Activated T-cell treated with anti-CD3 and anti-CD28 coated beads, Interleukin-2, amount 50 U/mL, for 4 hours (primary cell): ENCODE measurements around the gene SEMA6B. TPM values are rescaled to one million over a fixed set of nuclear protein-coding genes. Genes with fewer than 3 reads are reported as not detected.
A peak's percentile ranks its signal among the peaks of the same experiment; 100 is the strongest.

Source experiments
- ATAC-seq, 2 donors: fragments of 200-7000 bp; cut with Tn5 transposase; one replicate each; pipeline ENCODE4 v1.10.0; 2021
- DNase-seq: peaks from one replicate; pipeline ENCODE4 v3.0.0-alpha.2; 2020
- H3K27me3 Mint-ChIP-seq: one replicate; pipeline ENCODE4 v1.8.0; 2021; ENCODE audit warnings: low read depth, mixed read lengths
- H3K36me3 Mint-ChIP-seq: one replicate; pipeline ENCODE4 v1.8.0; 2022; ENCODE audit warnings: mixed read lengths; ENCODE audit not compliant: insufficient read depth
- H3K4me1 Mint-ChIP-seq: one replicate; pipeline ENCODE4 v1.8.0; 2021; ENCODE audit warnings: low read depth, mixed read lengths
- H3K4me3 Mint-ChIP-seq: one replicate; pipeline ENCODE4 v1.8.0; 2021; ENCODE audit warnings: mild to moderate bottlenecking, moderate library complexity, mixed read lengths
- H3K9me3 Mint-ChIP-seq: one replicate; pipeline ENCODE4 v1.8.0; 2021; ENCODE audit warnings: mixed read lengths
- total RNA-seq, 3 donors: library from RNA; stranded (reverse); gene quantifications; one replicate each; pipeline ENCODE4 v1.2.1, GENCODE V29; 2021

The SEMA6B gene, protein sequence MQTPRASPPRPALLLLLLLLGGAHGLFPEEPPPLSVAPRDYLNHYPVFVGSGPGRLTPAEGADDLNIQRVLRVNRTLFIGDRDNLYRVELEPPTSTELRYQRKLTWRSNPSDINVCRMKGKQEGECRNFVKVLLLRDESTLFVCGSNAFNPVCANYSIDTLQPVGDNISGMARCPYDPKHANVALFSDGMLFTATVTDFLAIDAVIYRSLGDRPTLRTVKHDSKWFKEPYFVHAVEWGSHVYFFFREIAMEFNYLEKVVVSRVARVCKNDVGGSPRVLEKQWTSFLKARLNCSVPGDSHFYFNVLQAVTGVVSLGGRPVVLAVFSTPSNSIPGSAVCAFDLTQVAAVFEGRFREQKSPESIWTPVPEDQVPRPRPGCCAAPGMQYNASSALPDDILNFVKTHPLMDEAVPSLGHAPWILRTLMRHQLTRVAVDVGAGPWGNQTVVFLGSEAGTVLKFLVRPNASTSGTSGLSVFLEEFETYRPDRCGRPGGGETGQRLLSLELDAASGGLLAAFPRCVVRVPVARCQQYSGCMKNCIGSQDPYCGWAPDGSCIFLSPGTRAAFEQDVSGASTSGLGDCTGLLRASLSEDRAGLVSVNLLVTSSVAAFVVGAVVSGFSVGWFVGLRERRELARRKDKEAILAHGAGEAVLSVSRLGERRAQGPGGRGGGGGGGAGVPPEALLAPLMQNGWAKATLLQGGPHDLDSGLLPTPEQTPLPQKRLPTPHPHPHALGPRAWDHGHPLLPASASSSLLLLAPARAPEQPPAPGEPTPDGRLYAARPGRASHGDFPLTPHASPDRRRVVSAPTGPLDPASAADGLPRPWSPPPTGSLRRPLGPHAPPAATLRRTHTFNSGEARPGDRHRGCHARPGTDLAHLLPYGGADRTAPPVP
- under 1 TPM; 0.08 to 0.18 (median 0.14) TPM for total RNA-seq

DNA sequence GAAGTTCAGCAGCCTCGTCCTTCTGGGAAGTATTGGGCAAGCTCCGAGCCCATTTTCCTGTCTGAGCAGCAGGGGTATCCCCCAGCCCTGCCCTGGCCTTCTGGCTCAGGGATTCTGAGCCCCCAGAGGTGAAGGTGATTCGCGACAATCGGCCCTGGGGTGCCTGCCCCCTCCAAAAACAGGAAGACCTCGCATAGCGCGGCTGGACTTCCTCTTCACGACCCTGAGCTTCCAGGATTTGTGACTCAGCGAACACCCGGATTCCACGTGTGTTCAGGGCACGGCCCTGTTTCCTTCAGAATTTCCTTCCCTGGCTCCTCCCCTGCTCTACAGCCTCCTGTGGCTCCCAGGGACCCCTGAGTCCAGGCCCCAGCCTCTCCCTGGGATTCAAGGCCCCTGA, at the start of gene SEMA6B:
TSS of gene SEMA6B (minus strand) at position 116 of the 400 bp plus-strand sequence. CDS start 1,227 bp downstream, outside the sequence.
- no peak for DNase-seq
- no peak within 1 kb of the TSS for H3K4me3 Mint-ChIP-seq
- no peaks in the 10 kb centered on the region for H3K36me3 Mint-ChIP-seq
- ATAC-seq: no peak
- H3K4me1 Mint-ChIP-seq: no peaks in the 10 kb centered on the region
- no peaks in the 10 kb centered on the region for H3K27me3 Mint-ChIP-seq
- H3K9me3 Mint-ChIP-seq: no peaks in the 10 kb centered on the region

DNA sequence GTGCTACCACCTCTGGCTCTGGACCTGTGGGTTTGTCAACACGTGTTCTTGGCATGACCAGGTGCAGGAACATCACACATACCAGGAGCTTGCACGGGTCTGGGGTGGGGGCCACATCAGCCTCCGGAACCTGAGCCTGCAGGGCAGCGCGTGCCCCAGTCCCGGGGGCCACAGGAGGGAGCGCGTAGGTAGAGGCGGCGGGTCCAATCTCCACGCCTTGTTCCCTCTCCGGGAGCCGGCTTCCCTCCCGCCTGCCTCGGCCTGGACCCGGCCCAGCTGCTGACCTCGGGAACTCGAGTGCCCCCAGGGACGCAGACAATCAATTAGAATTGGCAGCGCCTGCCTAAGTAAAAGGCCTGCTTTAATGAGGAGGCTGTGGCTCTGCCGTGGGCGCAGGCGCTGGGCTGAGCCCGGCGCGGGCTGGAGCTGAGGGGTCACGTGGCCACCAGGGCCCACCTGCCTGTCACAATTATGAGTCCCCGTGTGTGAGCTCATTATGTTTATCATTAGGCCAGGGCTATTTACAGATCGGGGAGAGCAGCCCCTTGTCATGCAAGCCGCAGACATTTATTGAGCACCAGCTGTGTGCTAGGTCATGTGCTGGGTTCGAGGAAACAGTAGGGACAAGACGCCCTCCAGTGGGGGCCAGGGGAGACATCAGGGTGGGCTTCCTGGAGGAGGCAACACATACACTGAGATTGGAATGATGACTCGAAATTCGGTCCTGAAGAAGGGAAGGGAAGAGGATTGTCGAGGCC, 47.6 kb upstream of the SEMA6B start:
- no peak for DNase-seq
- H3K36me3 Mint-ChIP-seq: no peaks in the 10 kb centered on the region
- no peaks in the 10 kb centered on the region for H3K9me3 Mint-ChIP-seq
- H3K4me3 Mint-ChIP-seq: no peak overlapping the region
- H3K4me1 Mint-ChIP-seq: no peaks in the 10 kb centered on the region
- peak in 1 of 2 donors; percentile 41 for ATAC-seq
- H3K27me3 Mint-ChIP-seq: peaks cover 39% of the 10 kb centered on the region

DNA sequence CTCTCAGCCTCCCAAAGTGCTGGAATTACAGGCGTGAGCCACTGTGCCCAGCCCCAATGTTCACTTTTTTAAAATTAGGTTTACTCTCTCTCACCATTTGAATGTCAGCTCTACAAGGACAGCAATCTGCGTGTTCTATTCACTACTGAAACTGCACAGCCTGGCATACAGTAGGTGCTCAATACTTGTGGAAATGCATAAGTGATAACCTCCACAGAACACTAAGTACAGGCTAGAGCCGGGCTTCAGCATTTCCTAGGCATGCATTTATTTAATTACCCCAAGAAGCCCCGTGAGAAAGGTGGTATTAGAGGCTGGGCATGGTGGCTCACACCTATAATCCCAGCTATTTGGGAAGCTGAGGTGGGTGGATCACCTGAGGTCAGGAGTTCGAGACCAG, 46.7 kb upstream of the SEMA6B start:
- H3K4me1 Mint-ChIP-seq: no peaks in the 10 kb centered on the region
- no peak for ATAC-seq

DNA sequence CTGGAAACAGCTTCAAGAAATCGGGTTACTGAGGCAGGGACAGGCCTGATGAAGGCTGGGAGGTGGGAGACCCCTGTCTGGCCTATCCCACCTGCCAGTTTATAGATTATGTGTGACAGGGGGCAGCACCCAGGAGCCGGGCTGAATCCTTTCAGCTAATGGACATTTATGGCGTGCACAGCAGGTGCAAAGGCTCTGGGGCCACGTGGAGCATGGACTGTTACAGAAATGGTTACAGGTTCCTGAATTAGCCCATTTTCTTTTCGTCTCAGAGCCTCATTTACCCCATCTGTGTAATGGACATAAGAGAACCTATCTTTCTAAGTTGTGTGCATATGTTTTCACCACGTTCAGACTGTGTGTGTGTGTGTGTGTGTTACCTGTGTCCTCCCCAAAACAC, 45.4 kb upstream of the SEMA6B start:
- no peaks in the 10 kb centered on the region for H3K4me1 Mint-ChIP-seq
- H3K27me3 Mint-ChIP-seq: peaks cover 33% of the 10 kb centered on the region
- H3K9me3 Mint-ChIP-seq: no peaks in the 10 kb centered on the region
- no peaks in the 10 kb centered on the region for H3K36me3 Mint-ChIP-seq
- DNase-seq (no peak), ATAC-seq (no peak)
- H3K4me3 Mint-ChIP-seq: no peak overlapping the region

More for the DNA sequence above, 46.7 kb upstream of the SEMA6B start:
- DNase-seq: no peak
- H3K9me3 Mint-ChIP-seq: no peaks in the 10 kb centered on the region
- no peaks in the 10 kb centered on the region for H3K36me3 Mint-ChIP-seq
- peaks cover 33% of the 10 kb centered on the region for H3K27me3 Mint-ChIP-seq
- no peak overlapping the region for H3K4me3 Mint-ChIP-seq

DNA sequence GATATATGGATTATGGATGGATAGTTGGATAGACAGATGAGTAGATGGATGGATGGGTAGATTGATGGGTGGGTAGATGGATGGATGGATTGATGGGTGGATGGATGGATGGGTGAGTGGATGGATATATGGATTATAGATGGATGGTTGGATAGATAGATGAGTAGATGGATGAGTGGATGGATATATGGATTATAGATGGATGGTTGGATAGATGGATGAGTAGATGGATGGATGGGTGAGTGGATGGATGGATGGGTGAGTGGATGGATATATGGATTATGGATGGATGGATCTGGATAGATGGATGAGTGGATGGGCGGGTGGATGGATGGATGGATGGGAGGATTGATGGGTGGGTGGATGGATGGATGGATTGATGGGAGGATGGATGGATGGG, 43.4 kb upstream of the SEMA6B start:
- Mint-ChIP-seq H3K9me3 (no peaks in the 10 kb centered on the region), H3K4me1 (peaks cover 2% of the 10 kb centered on the region), H3K36me3 (no peaks in the 10 kb centered on the region), H3K4me3 (no peak overlapping the region), H3K27me3 (peaks cover 43% of the 10 kb centered on the region)
- no peak for ATAC-seq
- no peak for DNase-seq

DNA sequence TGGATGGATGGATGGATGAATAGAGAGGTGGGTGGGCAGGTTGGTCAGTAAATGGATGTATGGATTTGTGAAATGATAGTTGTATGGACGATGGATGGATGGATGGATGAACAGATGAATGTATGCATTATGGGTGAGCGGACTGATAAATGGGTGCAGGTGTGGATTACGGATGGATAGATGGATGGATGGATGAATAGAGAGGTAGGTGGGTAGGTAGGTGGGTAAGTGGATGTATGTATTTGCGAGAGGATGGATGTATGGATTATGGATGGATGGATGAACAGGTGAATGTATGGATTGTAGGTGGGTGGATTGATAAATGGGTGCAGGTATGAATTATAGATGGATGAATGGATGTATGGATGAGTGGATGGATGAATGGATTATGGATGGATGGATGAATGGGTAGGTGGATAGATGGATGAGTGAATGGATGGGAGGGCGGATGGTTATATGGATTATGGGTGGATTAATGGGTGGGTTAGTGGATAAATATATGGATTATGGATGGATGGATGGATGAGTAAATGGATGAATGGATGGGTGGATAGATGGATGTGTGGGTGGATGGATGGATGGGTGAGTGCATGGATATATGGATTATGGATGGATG, 42.8 kb upstream of the SEMA6B start:
- H3K27me3 Mint-ChIP-seq: peaks cover 41% of the 10 kb centered on the region
- no peaks in the 10 kb centered on the region for H3K36me3 Mint-ChIP-seq
- peaks cover 6% of the 10 kb centered on the region for H3K4me1 Mint-ChIP-seq
- no peak overlapping the region for H3K4me3 Mint-ChIP-seq
- no peaks in the 10 kb centered on the region for H3K9me3 Mint-ChIP-seq
- ATAC-seq: no peak
- no peak for DNase-seq

DNA sequence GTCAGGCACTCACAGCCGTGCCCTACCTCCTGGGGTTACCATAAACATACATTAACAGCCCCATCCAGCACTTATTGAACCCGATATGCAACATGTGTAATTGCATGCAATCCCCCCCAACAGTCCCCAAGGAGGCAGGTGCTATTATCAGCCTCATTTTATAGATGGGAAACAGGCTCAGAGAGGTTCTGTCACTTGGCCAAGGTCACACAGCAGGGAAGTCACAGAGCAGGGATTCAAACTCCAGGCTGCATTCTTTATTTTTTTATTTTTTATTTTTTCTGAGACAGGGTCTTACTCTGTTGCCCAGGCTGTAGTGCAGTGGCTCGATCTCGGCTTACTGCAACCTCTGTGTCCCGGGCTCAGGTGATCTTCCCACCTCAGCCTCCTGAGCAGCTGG, 41.4 kb upstream of the SEMA6B start:
- DNase-seq (no peak), ATAC-seq (no peak)
- H3K36me3 Mint-ChIP-seq: no peaks in the 10 kb centered on the region
- no peak overlapping the region for H3K4me3 Mint-ChIP-seq
- no peaks in the 10 kb centered on the region for H3K9me3 Mint-ChIP-seq
- H3K4me1 Mint-ChIP-seq: peaks cover 7% of the 10 kb centered on the region
- H3K27me3 Mint-ChIP-seq: peaks cover 36% of the 10 kb centered on the region

DNA sequence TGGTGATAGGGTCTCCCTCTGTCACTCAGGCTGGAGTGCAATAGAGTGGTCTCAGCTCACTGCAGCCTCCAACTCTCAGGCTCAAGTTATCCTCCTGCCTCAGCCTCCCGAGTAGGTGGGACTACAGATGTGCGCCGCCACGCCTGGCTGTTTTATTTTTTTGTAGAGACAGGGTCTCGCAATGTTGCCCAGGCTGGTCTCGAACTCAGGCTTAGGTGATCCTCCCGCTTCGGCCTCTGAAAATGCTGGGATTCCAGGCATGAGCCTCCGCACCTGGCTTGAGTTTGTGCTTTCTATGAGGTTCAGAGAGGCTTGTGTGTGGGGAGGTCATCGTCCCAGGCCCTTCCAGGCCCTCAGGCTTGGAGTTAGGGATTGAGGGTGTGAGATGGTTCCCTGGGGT, 40.6 kb upstream of the SEMA6B start:
- DNase-seq: no peak
- no peak for ATAC-seq
- H3K27me3 Mint-ChIP-seq: peaks cover 34% of the 10 kb centered on the region
- H3K9me3 Mint-ChIP-seq: no peaks in the 10 kb centered on the region
- no peaks in the 10 kb centered on the region for H3K36me3 Mint-ChIP-seq
- H3K4me1 Mint-ChIP-seq: peaks cover 7% of the 10 kb centered on the region
- H3K4me3 Mint-ChIP-seq: no peak overlapping the region

DNA sequence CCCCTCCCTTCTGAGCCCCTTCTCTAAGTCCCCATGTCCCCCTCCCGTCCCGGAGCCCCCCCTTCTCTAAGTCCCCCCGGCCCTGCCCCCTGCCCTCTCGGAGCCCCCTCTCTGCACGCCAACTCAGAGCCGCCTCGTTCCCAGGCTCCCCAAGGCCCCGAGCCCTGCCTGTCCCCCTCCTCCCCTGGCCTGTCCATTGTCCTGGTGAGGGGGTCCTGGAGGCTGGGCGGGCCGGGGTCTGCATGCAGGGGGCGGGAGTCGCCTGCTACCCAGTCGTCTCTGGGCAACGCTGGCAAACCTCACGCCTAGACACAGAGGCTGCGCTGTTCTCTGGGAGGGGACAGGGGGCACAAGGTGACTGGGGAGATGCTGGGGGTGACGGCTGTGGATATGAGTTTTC, 39.2 kb upstream of the SEMA6B start:
- Mint-ChIP-seq H3K27me3 (peaks cover 35% of the 10 kb centered on the region), H3K36me3 (no peaks in the 10 kb centered on the region), H3K9me3 (no peaks in the 10 kb centered on the region), H3K4me1 (peaks cover 7% of the 10 kb centered on the region), H3K4me3 (no peak overlapping the region)
- DNase-seq: no peak
- ATAC-seq: no peak

DNA sequence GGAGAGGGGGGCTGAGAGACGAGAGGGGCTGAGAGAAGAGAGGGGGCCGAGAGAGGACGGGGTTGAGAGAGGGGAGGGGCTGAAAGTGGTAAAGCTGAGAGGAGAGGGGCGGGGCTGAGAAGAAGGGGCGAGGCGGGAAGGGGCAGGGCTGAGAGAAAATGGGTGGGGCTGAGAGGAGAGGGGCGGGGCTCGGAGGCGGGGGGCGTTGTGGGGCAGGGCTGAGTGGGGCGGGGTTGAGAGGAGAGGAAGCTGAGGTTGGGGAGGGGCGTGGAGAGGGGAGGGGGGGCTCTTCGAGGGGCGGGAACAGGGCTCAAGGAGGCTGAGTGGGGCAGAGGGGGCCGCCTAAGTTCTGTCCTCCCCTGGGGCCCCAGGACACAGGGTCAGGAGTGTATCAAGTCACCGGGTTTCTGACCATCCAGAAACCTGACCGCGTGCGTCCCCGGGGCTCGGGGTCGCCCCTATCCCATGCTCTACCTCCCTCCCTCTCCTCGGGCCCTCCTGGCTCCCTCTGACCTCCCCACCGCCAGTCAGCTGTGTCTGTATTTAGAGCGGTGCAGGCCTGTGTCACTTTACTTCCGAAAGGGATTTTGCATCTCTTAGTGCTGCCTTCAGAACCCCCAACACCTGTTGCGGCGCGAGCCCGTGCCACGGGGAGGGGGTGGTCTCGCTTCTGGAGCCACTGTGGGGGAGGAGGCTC, 38.6 kb upstream of the SEMA6B start:
- Mint-ChIP-seq H3K36me3 (no peaks in the 10 kb centered on the region), H3K4me1 (peaks cover 7% of the 10 kb centered on the region), H3K27me3 (peaks cover 35% of the 10 kb centered on the region), H3K4me3 (peak overlapping the region; percentile 16), H3K9me3 (no peaks in the 10 kb centered on the region)
- peak; percentile 25 for DNase-seq
- ATAC-seq: peak; percentile 64 to 75

DNA sequence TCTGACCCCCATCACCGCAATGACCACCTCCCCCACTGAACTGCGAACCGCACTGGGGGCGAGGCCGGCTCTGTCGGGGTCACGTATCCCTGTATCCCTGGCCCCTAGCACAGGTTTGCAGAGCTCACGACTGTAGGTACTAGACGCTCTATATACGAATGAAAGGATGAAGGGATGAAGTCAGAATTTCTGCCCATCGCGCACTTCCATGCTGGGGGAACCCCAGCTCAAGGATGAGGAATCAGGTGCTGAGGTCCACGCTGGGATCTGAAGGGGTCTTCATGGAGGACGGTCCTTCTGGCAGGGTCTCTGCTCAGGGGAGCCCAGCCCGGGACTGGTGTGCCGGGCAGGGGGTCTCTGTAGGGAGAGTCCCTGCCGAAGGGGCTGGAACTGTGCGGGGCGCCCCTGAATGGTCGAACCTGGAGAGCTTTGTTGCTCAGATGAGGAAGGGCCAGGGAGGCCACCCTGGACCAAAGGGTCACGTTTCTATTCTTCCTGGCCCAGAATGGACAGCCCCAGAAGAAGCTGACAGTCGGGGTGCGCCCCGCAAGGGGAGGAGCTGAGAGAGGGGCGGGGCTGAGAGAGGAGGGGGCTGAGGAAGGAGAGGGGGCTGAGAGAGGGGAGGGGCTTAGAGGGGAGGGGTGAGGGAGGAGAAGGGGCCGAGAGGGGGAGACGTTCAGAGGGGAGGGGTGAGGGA, 37.9 kb upstream of the SEMA6B start:
- DNase-seq (no peak), ATAC-seq (peak; percentile 12 to 25)
- H3K4me3 Mint-ChIP-seq: no peak overlapping the region

DNA sequence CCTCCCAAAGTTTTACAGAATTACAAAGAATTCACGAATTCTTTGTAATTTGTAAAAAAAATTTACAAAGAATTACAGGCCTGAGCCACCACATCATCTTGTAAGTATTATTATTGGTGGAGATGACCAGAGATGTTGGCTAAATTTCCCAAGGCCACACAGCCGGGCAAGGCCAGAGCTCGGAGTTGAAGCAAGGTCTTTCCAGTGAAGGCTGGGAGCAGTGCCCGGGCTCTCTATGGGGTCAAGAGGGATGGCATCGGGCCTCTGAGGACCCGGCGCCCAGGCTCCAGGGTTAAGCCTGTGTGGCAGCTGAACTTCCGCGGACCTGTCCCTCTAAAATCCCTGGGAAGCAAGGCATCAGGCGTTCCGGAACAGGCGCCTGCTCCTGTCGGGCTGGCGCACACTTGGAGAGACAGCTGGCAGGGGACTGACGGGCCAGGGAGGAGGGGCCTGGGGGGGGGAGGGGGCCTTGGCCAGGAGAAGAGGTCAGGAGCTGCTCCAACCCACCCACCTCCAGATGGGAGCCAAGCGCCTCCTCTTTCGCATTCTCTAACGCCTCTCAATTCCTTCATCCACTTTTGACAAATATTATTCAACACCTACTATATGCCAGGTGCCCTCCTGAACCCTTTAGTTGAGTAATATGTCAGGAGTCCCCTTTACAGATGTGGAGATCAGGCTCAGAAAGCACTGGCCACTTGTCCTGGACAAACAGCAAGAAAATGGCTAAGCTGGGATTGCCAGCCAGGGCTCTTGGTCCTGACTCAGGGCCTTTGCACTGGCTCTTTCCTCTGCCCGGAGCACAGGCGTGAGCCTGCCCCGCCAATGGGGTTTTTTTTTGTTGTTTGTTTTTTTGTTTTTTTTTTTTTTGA, 36.8 kb upstream of the SEMA6B start:
- Mint-ChIP-seq H3K4me1 (peaks cover 7% of the 10 kb centered on the region), H3K9me3 (no peaks in the 10 kb centered on the region), H3K4me3 (no peak overlapping the region), H3K27me3 (peaks cover 46% of the 10 kb centered on the region), H3K36me3 (no peaks in the 10 kb centered on the region)
- ATAC-seq (no peak), DNase-seq (no peak)

More for the DNA sequence above, 37.9 kb upstream of the SEMA6B start:
- Mint-ChIP-seq H3K4me1 (peaks cover 7% of the 10 kb centered on the region), H3K36me3 (no peaks in the 10 kb centered on the region), H3K9me3 (no peaks in the 10 kb centered on the region), H3K27me3 (peaks cover 40% of the 10 kb centered on the region)
